H1 (cell line): Measurements from ENCODE around the gene MIER2. TPM values are rescaled to one million over a fixed set of nuclear protein-coding genes. Genes with fewer than 3 reads are reported as not detected.
"Not testable (repeated sequence)": the region's sequence is repeated elsewhere in the genome, so short reads cannot be mapped to it uniquely, and the experiment has no call there.

Experiments used
- CTCF ChIA-PET: fragments of 300-600 bp; sonication (Branson Sonifier 250); formaldehyde crosslinking; loops from one replicate; lab custom pipeline; 2021; ENCODE audit not compliant: partially characterized antibody; lab: Charles Lee
- POLR2A ChIA-PET: fragments of 300-600 bp; sonication (Branson Sonifier 250); formaldehyde crosslinking; loops from one replicate; lab custom pipeline; 2021; ENCODE audit warnings: inconsistent platforms; ENCODE audit not compliant: partially characterized antibody; lab: Charles Lee
- DNase-seq, 2 experiments: peaks; one replicate each; pipeline versions ENCODE4 v3.0.0 to v3.0.0-alpha.2; 2010 to 2022; ENCODE audit warnings: low spot score in 2 of 2, low read depth in 1 of 2, mixed read lengths in 1 of 2
- FAIRE-seq: peaks from 2 replicates; lab custom pipeline; 2011; peaks lifted over from hg19 to GRCh38; lab: Jason Lieb, UNC
- H2AFZ ChIP-seq: 2 replicates; pipeline ENCODE4 v1.8.1; 2012; ENCODE audit warnings: low read length, inconsistent platforms
- H2AK5ac ChIP-seq: 2 replicates; pipeline ENCODE4 v1.6.1; 2013; ENCODE audit warnings: low read depth, low read length
- H2BK120ac ChIP-seq: replicated peaks from 2 replicates; pipeline ENCODE3; 2013; ENCODE audit warnings: low read depth, low read length, inconsistent platforms
- H2BK12ac ChIP-seq: 2 replicates; pipeline ENCODE4 v1.6.1; 2013; ENCODE audit warnings: low read depth, low read length
- H2BK15ac ChIP-seq: 2 replicates; pipeline ENCODE4 v1.6.1; 2013; ENCODE audit warnings: low read length
- H2BK20ac ChIP-seq: 2 replicates; pipeline ENCODE4 v1.6.1; 2013; ENCODE audit warnings: low read length
- H2BK5ac ChIP-seq: 2 replicates; pipeline ENCODE4 v1.6.1; 2013; ENCODE audit warnings: low read depth, low read length
- H3K14ac ChIP-seq: 2 replicates; pipeline ENCODE4 v1.6.1; 2013; ENCODE audit warnings: inconsistent platforms; ENCODE audit not compliant: insufficient read length
- H3K18ac ChIP-seq: 2 replicates; pipeline ENCODE4 v1.6.1; 2013; ENCODE audit warnings: low read length; ENCODE audit errors: extremely low read depth
- H3K23ac ChIP-seq: 2 replicates; pipeline ENCODE4 v1.6.1; 2013; ENCODE audit warnings: inconsistent platforms; ENCODE audit not compliant: insufficient read length
- H3K23me2 ChIP-seq: 2 replicates; pipeline ENCODE4 v1.6.1; 2013; ENCODE audit warnings: low read depth, low read length
- H3K27ac ChIP-seq: 2 replicates; pipeline ENCODE4 v1.6.1; 2011; ENCODE audit warnings: low read depth, low read length, inconsistent platforms
- H3K27me3 ChIP-seq, 4 experiments: replicated peaks in 1 of 4; 1 replicate in 1 of 4; 2 replicates in 3 of 4; pipeline versions ENCODE4 v1.6.1 to v1.8.1; 2011 to 2013; ENCODE audit warnings: low read length in 3 of 4, mild to moderate bottlenecking in 3 of 4, inconsistent platforms in 2 of 4, mixed read lengths in 2 of 4, moderate library complexity in 1 of 4; ENCODE audit not compliant: control insufficient read depth in 3 of 4, insufficient read depth in 3 of 4; ENCODE audit errors: extremely low read depth in 1 of 4
- H3K36me3 ChIP-seq, 4 experiments: 2 replicates each; pipeline versions ENCODE4 v1.6.1 to v1.8.1; 2011 to 2013; ENCODE audit warnings: mild to moderate bottlenecking in 4 of 4, low read length in 3 of 4, moderate library complexity in 2 of 4, control low read depth in 1 of 4, inconsistent platforms in 1 of 4; ENCODE audit not compliant: insufficient read depth in 4 of 4, control insufficient read depth in 2 of 4
- H3K4ac ChIP-seq: replicated peaks from 2 replicates; pipeline ENCODE3; 2013; ENCODE audit warnings: low read length, low read depth, mixed read lengths, inconsistent platforms; ENCODE audit not compliant: insufficient read length
- H3K4me1 ChIP-seq, 4 experiments: replicated peaks in 1 of 4; 1 replicate in 1 of 4; 2 replicates in 3 of 4; pipeline versions ENCODE4 v1.6.1 to v1.8.1; 2011 to 2013; ENCODE audit warnings: low read length in 3 of 4, inconsistent platforms in 2 of 4, mixed read lengths in 1 of 4; ENCODE audit not compliant: insufficient read depth in 4 of 4, control insufficient read depth in 3 of 4
- H3K4me2 ChIP-seq, 2 experiments: 2 replicates each; pipeline versions ENCODE4 v1.6.1 to v1.8.1; 2011 to 2013; ENCODE audit warnings: low read depth in 2 of 2, low read length in 2 of 2, control low read depth in 1 of 2, inconsistent platforms in 1 of 2, mild to moderate bottlenecking in 1 of 2; ENCODE audit not compliant: insufficient read depth in 1 of 2
- H3K4me3 ChIP-seq, 4 experiments: fragments of 200-600, 300-600 bp in 1 of 4; sonication (generic), shearing (Covaris generic), sonication (Bioruptor Twin) in 1 of 4; 2 replicates each; pipeline versions ENCODE4 v1.5.1 to v1.8.1; 2011 to 2016; ENCODE audit warnings: low read length in 4 of 4, low read depth in 3 of 4, control low read depth in 2 of 4, inconsistent platforms in 2 of 4, mild to moderate bottlenecking in 2 of 4, mixed read lengths in 1 of 4, moderate library complexity in 1 of 4; ENCODE audit not compliant: insufficient read depth in 2 of 4; ENCODE audit errors: extremely low read depth in 1 of 4
- H3K56ac ChIP-seq: replicated peaks from 2 replicates; pipeline ENCODE3; 2013; ENCODE audit warnings: low read depth, mild to moderate bottlenecking, mixed read lengths, low read length, inconsistent platforms; ENCODE audit not compliant: insufficient read length
- H3K79me1 ChIP-seq: 2 replicates; pipeline ENCODE4 v1.6.1; 2013; ENCODE audit warnings: low read depth, low read length, control low read depth
- H3K79me2 ChIP-seq, 2 experiments: 2 replicates each; pipeline versions ENCODE4 v1.6.1 to v1.8.1; 2012 to 2013; ENCODE audit warnings: low read length in 2 of 2, mild to moderate bottlenecking in 2 of 2, inconsistent platforms in 1 of 2; ENCODE audit not compliant: insufficient read depth in 2 of 2, control insufficient read depth in 1 of 2
- H3K9ac ChIP-seq, 4 experiments: replicated peaks in 1 of 4; 1 replicate in 1 of 4; 2 replicates in 3 of 4; pipeline versions ENCODE4 v1.6.1 to v1.8.1; 2011 to 2013; ENCODE audit warnings: low read depth in 3 of 4, low read length in 3 of 4, control low read depth in 2 of 4, mild to moderate bottlenecking in 2 of 4, moderate library complexity in 2 of 4, inconsistent platforms in 1 of 4; ENCODE audit errors: extremely low read depth in 1 of 4
- H3K9me3 ChIP-seq, 2 experiments: 2 replicates each; pipeline versions ENCODE4 v1.6.1 to v1.8.1; 2012 to 2013; ENCODE audit warnings: mild to moderate bottlenecking in 2 of 2, moderate library complexity in 2 of 2, control low read depth in 1 of 2, inconsistent platforms in 1 of 2, low read depth in 1 of 2, low read length in 1 of 2, mixed read lengths in 1 of 2; ENCODE audit not compliant: insufficient read depth in 2 of 2
- H4K20me1 ChIP-seq, 2 experiments: replicated peaks in 1 of 2; 2 replicates each; pipeline versions ENCODE3 to v1.8.1; 2011 to 2013; ENCODE audit warnings: inconsistent platforms in 2 of 2, low read length in 2 of 2, mild to moderate bottlenecking in 1 of 2; ENCODE audit not compliant: insufficient read depth in 2 of 2, control insufficient read depth in 1 of 2
- H4K5ac ChIP-seq: 2 replicates; pipeline ENCODE4 v1.6.1; 2013; ENCODE audit warnings: low read length, low read depth, mixed read lengths, inconsistent platforms; ENCODE audit not compliant: insufficient read length
- H4K8ac ChIP-seq: 2 replicates; pipeline ENCODE4 v1.8.0; 2013; ENCODE audit warnings: mild to moderate bottlenecking, moderate library complexity, low read length, inconsistent platforms; ENCODE audit not compliant: insufficient read depth; ENCODE audit errors: extremely low read depth
- H4K91ac ChIP-seq: replicated peaks from 2 replicates; pipeline ENCODE3; 2013; ENCODE audit warnings: low read length, mixed read lengths, inconsistent platforms; ENCODE audit not compliant: insufficient read length
- JUND ChIP-seq: IDR thresholded peaks from 2 replicates; pipeline ENCODE4 v1.6.1; 2011; ENCODE audit warnings: mild to moderate bottlenecking, improper control_type of control experiment, low read length
- WGBS, 2 experiments: shearing (Covaris generic) in 1 of 2; methylation state at CpG; one replicate each; pipeline versions ENCODE4 v1.1.6 to v1.1.7; 2013 to 2015; ENCODE audit warnings: low lambda C conversion rate in 2 of 2, mixed read lengths in 2 of 2, inconsistent platforms in 1 of 2, low coverage in 1 of 2, missing lambda C conversion rate in 1 of 2; ENCODE audit not compliant: insufficient replicate concordance in 2 of 2, insufficient coverage in 1 of 2, insufficient read length in 1 of 2; ENCODE audit errors: extremely low coverage in 1 of 2, missing lambda C conversion rate in 1 of 2; 5-methylcytosine and 5-hydroxymethylcytosine counted together
- polyA plus RNA-seq, 7 experiments: library from polyadenylated mRNA; depleted of rRNA in 3 of 7; stranded (reverse) in 5 of 7; unstranded in 2 of 7; fragments of >200 nt in 5 of 7; fragments of 200-250 nt in 2 of 7; gene quantifications; 1 replicate in 5 of 7; 2 replicates in 1 of 7; 4 replicates in 1 of 7; pipeline versions ENCODE4 v1.2.1 to v1.2.3, GENCODE V29; 2011 to 2013; ENCODE audit warnings: missing spikeins in 2 of 7, mixed read lengths in 2 of 7
- total RNA-seq: library from RNA; stranded (reverse); fragmentation: NEBNext Ultra II Directional; extraction: Animal tissue kit (Norgen Biotek cat#: 25700); gene quantifications from 2 replicates; pipeline ENCODE4 v1.2.1, GENCODE V29; 2021

The MIER2 gene
- total and polyA plus RNA-seq, 2 of the 8 experiments (the other 6 are each of a cell fraction or from before 2014, with no cell fraction given): 30.3 to 48.3 TPM

- no peak overlapping the region for H4K91ac ChIP-seq
- no peak overlapping the region for H2BK12ac ChIP-seq
- no peak overlapping the region for H2BK120ac ChIP-seq
- H3K18ac ChIP-seq: no peak overlapping the region
- ChIA-PET POLR2A (no interaction called here), CTCF (no interaction called here)
- TF ChIP-seq JUND: no peak
- H3K14ac ChIP-seq: no peak overlapping the region
- no peak for FAIRE-seq
- DNase-seq: no peak
- H3K27me3 ChIP-seq: peaks cover 0 to 9% (median 6%) of the 10 kb centered on the region in 4 experiments; a peak in 5 of 7 replicates
- H3K23ac ChIP-seq: no peak overlapping the region
- no peak overlapping the region for H2BK15ac ChIP-seq
- WGBS, 2 experiments: 93% methylated on average over 1 of the region's 1 CpG; no CpG with 5 or more reads in 1 of the 2 experiments
- H3K4me2 ChIP-seq: no peak overlapping the region
- no peaks in the 10 kb centered on the region for H4K20me1 ChIP-seq
- H3K79me1 ChIP-seq: no peaks in the 10 kb centered on the region
- H3K23me2 ChIP-seq: peaks cover 2% of the 10 kb centered on the region; the same call in 1 of the 2 replicates
- no peak overlapping the region for H4K5ac ChIP-seq
- H3K79me2 ChIP-seq: no peaks in the 10 kb centered on the region
- no peak overlapping the region for H3K4me3 ChIP-seq
- H3K9ac ChIP-seq: no peak overlapping the region
- no peak overlapping the region for H3K4ac ChIP-seq
- peaks cover 0 to 1% (median 0%) of the 10 kb centered on the region in 4 experiments; a peak in 1 of 7 replicates for H3K4me1 ChIP-seq
- H4K8ac ChIP-seq: no peak overlapping the region
- no peak overlapping the region for H3K27ac ChIP-seq
- no peak overlapping the region for H2BK5ac ChIP-seq
- no peak overlapping the region for H2BK20ac ChIP-seq
- H2AFZ ChIP-seq: no peak overlapping the region
- no peak overlapping the region for H3K56ac ChIP-seq
- H2AK5ac ChIP-seq: no peak overlapping the region
- no peaks in the 10 kb centered on the region for H3K9me3 ChIP-seq
- H3K36me3 ChIP-seq: peaks cover 0 to 2% (median 0%) of the 10 kb centered on the region in 4 experiments; a peak in 1 of 8 replicates
Observed at GRCh38 chr19:262125-262524, 82.5 kb downstream of the MIER2 start.

- CTCF ChIA-PET, H2BK5ac ChIP-seq, H3K23ac ChIP-seq, H3K14ac ChIP-seq, H2BK12ac ChIP-seq, H2AK5ac ChIP-seq, H2BK15ac ChIP-seq, FAIRE-seq, H3K56ac ChIP-seq, H3K27me3 ChIP-seq, H3K4me1 ChIP-seq, H3K23me2 ChIP-seq, H4K91ac ChIP-seq, H3K27ac ChIP-seq, H2AFZ ChIP-seq, H3K79me2 ChIP-seq, H4K20me1 ChIP-seq, H4K8ac ChIP-seq, H3K4ac ChIP-seq, H4K5ac ChIP-seq, H3K18ac ChIP-seq, H2BK20ac ChIP-seq, DNase-seq, H2BK120ac ChIP-seq, H3K4me3 ChIP-seq, H3K4me2 ChIP-seq, H3K79me1 ChIP-seq, H3K36me3 ChIP-seq, H3K9me3 ChIP-seq, H3K9ac ChIP-seq: not testable (repeated sequence)
- POLR2A ChIA-PET: interaction anchor here (1.3 kb wide), 1 partner anchor 32 kb away, joined by 4 read pairs; no protein-coding TSS in a partner anchor
- 85% methylated on average over 3 of the region's 3 CpGs; no CpG with 5 or more reads in 1 of the 2 experiments for WGBS, 2 experiments
Observed at GRCh38 chr19:256804-257203, 87.8 kb downstream of the MIER2 start.
